ENCODE results near the gene CAPN8.

The CAPN8 gene

GRCh38 chr1:223702735-223703667 is 37.5 kb upstream of the CAPN8 start:
- no peak for DNase-seq

GRCh38 chr1:223700942-223701637 is 35.6 kb upstream of the CAPN8 start:
- no peak for DNase-seq

- DNase-seq: no peak
Measured at GRCh38 chr1:223700388-223700918, 35.0 kb upstream of the CAPN8 start.

- no peak for DNase-seq
Measured at GRCh38 chr1:223695941-223696340, 30.4 kb upstream of the CAPN8 start.

GRCh38 chr1:223695014-223695548 is 29.6 kb upstream of the CAPN8 start:
- no peak for DNase-seq

- DNase-seq: no peak
Measured at GRCh38 chr1:223691121-223691520, 25.6 kb upstream of the CAPN8 start.

GRCh38 chr1:223684488-223684792 is 18.9 kb upstream of the CAPN8 start:
- DNase-seq: no peak

- DNase-seq: no peak
Measured at GRCh38 chr1:223683586-223684487, 18.3 kb upstream of the CAPN8 start.

- no peak for DNase-seq
Measured at GRCh38 chr1:223682502-223682901, 17.0 kb upstream of the CAPN8 start.

- no peak for DNase-seq
Measured at GRCh38 chr1:223680188-223680587, 14.7 kb upstream of the CAPN8 start.

- DNase-seq: no peak
Measured at GRCh38 chr1:223678841-223679240, 13.3 kb upstream of the CAPN8 start.

GRCh38 chr1:223674119-223674890 is 8.8 kb upstream of the CAPN8 start:
- DNase-seq: no peak

- no peak for DNase-seq
Measured at GRCh38 chr1:223670458-223671159, 5.1 kb upstream of the CAPN8 start.

- no peak for DNase-seq
Measured at GRCh38 chr1:223669003-223669795, 3.7 kb upstream of the CAPN8 start.

GRCh38 chr1:223667484-223668182 is 2.1 kb upstream of the CAPN8 start:
- no peak for DNase-seq

GRCh38 chr1:223664106-223664505 is 1.4 kb downstream of the CAPN8 start:
- DNase-seq: no peak

GRCh38 chr1:223662943-223663342 is 2.6 kb downstream of the CAPN8 start:
- DNase-seq: no peak

- no peak for DNase-seq
Measured at GRCh38 chr1:223659711-223660110, 5.8 kb downstream of the CAPN8 start.

- DNase-seq: no peak
Measured at GRCh38 chr1:223657978-223658377, 7.5 kb downstream of the CAPN8 start.

- no peak for DNase-seq
Measured at GRCh38 chr1:223654083-223654482, 11.4 kb downstream of the CAPN8 start.
